ENCODE measurements around the gene TMC3. TPM values are rescaled to one million over a fixed set of nuclear protein-coding genes. Genes with fewer than 3 reads are reported as not detected.
A peak's percentile ranks its signal among the peaks of the same experiment; 100 is the strongest.

Gene TMC3
- total and polyA plus RNA-seq, 2 donors from 2014 or later, result not detected

DNA sequence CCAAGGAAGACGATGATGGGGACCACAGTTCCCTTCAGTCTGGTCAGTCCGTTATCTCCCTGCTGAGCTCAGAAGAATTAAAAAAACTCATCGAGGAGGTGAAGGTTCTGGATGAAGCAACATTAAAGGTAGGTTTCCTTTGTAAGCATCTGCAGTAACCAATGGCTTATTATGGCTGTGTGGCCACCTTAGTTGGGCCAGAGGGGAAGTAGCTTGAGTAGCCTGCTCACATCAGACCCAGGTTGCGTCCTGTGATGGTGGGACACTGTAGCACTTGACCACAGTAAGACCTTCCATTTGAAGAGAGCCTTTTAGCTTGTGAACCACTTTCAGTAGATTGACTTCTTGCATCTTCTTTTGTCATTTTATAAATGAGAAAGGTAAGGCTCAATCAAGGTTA is 72.6 kb downstream of the TMC3 start:
- Histone ChIP-seq H3K27ac (ENCODE audit: low read depth in 2 of 2, low read length in 2 of 2) (no peak overlapping the region), H3K27me3 (ENCODE audit: control insufficient read depth, insufficient read depth, low read length) (no peaks in the 10 kb centered on the region), H3K9ac (ENCODE audit: low read length in 3 of 3) (no peak overlapping the region), H3K36me3 (ENCODE audit: control insufficient read depth in 2 of 3, insufficient read depth in 3 of 3, low read length in 3 of 3) (no peaks in the 10 kb centered on the region), H3K4me1 (ENCODE audit: control insufficient read depth in 2 of 3, insufficient read depth in 2 of 3, low read depth in 1 of 3, low read length in 3 of 3) (peaks cover 0 to 4% (median 0%) of the 10 kb centered on the region in 3 donors), H3K9me3 (ENCODE audit: control insufficient read depth in 2 of 3, insufficient read depth in 1 of 3, low read length in 3 of 3) (no peaks in the 10 kb centered on the region), H3K4me3 (ENCODE audit: low read length in 3 of 3) (no peak overlapping the region)
- intact Hi-C loops (cut with DNase I), result no loop called here
- no peak for DNase-seq
- TF ChIP-seq, protein P1, sequence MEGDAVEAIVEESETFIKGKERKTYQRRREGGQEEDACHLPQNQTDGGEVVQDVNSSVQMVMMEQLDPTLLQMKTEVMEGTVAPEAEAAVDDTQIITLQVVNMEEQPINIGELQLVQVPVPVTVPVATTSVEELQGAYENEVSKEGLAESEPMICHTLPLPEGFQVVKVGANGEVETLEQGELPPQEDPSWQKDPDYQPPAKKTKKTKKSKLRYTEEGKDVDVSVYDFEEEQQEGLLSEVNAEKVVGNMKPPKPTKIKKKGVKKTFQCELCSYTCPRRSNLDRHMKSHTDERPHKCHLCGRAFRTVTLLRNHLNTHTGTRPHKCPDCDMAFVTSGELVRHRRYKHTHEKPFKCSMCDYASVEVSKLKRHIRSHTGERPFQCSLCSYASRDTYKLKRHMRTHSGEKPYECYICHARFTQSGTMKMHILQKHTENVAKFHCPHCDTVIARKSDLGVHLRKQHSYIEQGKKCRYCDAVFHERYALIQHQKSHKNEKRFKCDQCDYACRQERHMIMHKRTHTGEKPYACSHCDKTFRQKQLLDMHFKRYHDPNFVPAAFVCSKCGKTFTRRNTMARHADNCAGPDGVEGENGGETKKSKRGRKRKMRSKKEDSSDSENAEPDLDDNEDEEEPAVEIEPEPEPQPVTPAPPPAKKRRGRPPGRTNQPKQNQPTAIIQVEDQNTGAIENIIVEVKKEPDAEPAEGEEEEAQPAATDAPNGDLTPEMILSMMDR (IDR thresholded peaks at IDR 0.05; ENCODE audit: borderline replicate concordance, extremely low read depth, insufficient read depth), result no peak
- FAIRE-seq, result no peak

- TF ChIP-seq, protein P1 (IDR thresholded peaks at IDR 0.05; ENCODE audit: borderline replicate concordance, extremely low read depth, insufficient read depth), result no peak
- FAIRE-seq, result no peak
- H3K4me3 ChIP-seq (ENCODE audit: low read length in 3 of 3), result no peak overlapping the region
- no peak overlapping the region for H3K9ac ChIP-seq (ENCODE audit: low read length in 3 of 3)
- intact Hi-C loops (cut with DNase I), result no loop called here
- no peak for DNase-seq
- H3K27ac ChIP-seq (ENCODE audit: low read depth in 2 of 2, low read length in 2 of 2), result no peak overlapping the region
- no peaks in the 10 kb centered on the region for H3K9me3 ChIP-seq (ENCODE audit: control insufficient read depth in 2 of 3, insufficient read depth in 1 of 3, low read length in 3 of 3)
- no peaks in the 10 kb centered on the region for H3K27me3 ChIP-seq (ENCODE audit: control insufficient read depth, insufficient read depth, low read length)
- peaks cover 0 to 9% (median 0%) of the 10 kb centered on the region in 3 donors for H3K4me1 ChIP-seq (ENCODE audit: control insufficient read depth in 2 of 3, insufficient read depth in 2 of 3, low read depth in 1 of 3, low read length in 3 of 3)
- H3K36me3 ChIP-seq (ENCODE audit: control insufficient read depth in 2 of 3, insufficient read depth in 3 of 3, low read length in 3 of 3), result no peaks in the 10 kb centered on the region
Observed at GRCh38 chr15:81299630-81300273, 74.3 kb downstream of the TMC3 start.

GRCh38 chr15:81299156-81299555 is 74.9 kb downstream of the TMC3 start:
- Histone ChIP-seq H3K27ac (ENCODE audit: low read depth in 2 of 2, low read length in 2 of 2) (no peak overlapping the region), H3K4me3 (ENCODE audit: low read length in 3 of 3) (peak overlapping the region in 1 of 3 donors; percentile 4)
- DNase-seq, result no peak

More at GRCh38 chr15:81299156-81299555, 74.9 kb downstream of the TMC3 start:
- intact Hi-C loops (cut with DNase I), result no loop called here
- TF ChIP-seq, protein P1 (IDR thresholded peaks at IDR 0.05; ENCODE audit: borderline replicate concordance, extremely low read depth, insufficient read depth), result no peak
- Histone ChIP-seq H3K27me3 (ENCODE audit: control insufficient read depth, insufficient read depth, low read length) (no peaks in the 10 kb centered on the region), H3K9ac (ENCODE audit: low read length in 3 of 3) (no peak overlapping the region), H3K9me3 (ENCODE audit: control insufficient read depth in 2 of 3, insufficient read depth in 1 of 3, low read length in 3 of 3) (no peaks in the 10 kb centered on the region), H3K4me1 (ENCODE audit: control insufficient read depth in 2 of 3, insufficient read depth in 2 of 3, low read depth in 1 of 3, low read length in 3 of 3) (peaks cover 0 to 15% (median 0%) of the 10 kb centered on the region in 3 donors), H3K36me3 (ENCODE audit: control insufficient read depth in 2 of 3, insufficient read depth in 3 of 3, low read length in 3 of 3) (no peaks in the 10 kb centered on the region)
- FAIRE-seq, result no peak
